T1000 (cell line): ENCODE measurements around the gene EXOC1.
A peak's percentile ranks its signal among the peaks of the same experiment; 100 is the strongest.
"Not testable (repeated sequence)": the region's sequence is repeated elsewhere in the genome, so short reads cannot be mapped to it uniquely, and the experiment has no call there.

Source experiments
- DNase-seq: peaks from one replicate; lab custom pipeline; 2025; ENCODE audit warnings: mixed read lengths; lab: John Stamatoyannopoulos, UW

Gene EXOC1

GRCh38 chr4:55853484-55854046 lies at the start of gene EXOC1:
Gene EXOC1, plus strand, starts transcription at chr4:55853648. Its CDS starts 4,676 bp downstream, at chr4:55858324.
- peak; percentile 98 for DNase-seq

DNA sequence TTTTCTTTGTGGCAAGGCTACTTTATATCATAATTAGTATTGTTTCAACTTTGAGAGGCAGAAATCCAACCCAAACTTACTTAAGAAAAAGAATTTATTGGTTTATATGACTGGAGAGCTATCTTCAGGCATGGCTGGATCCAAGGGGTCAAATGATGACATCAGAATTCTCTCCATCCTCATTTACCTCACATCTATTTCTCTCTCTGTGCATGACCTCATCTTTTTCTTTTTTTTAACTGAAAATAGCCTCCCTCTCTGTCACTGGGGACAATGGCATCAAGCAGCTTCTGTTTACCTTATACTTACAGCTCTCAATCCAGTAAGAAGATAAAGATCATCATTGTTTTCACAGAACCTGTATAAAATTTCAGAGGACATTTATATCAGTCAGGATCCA lies 45.9 kb upstream of the EXOC1 start:
- no peak for DNase-seq

DNA sequence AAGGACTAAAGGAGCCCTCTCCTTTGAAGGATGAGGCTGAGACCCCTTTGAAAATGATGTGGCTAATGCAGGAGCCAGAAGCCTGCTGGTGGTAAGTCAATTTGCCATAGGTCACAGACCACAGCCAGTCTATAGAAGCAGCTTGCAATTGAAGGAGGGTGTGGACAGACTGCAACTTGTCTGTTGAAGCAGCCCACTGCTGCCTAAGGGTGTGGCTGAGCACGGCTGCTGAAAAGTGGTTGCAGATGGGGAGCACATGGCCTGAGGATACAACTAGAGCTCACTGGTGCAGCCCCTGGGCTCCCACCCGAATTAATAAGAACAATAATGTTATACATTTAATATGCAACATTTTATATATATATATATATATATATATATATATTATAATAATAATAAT lies 45.3 kb upstream of the EXOC1 start:
- DNase-seq: no peak

GRCh38 chr4:55808632-55809031 lies 44.8 kb upstream of the EXOC1 start:
- DNase-seq: no peak

- DNase-seq: no peak
Measured at GRCh38 chr4:55817691-55818090, 35.8 kb upstream of the EXOC1 start.

GRCh38 chr4:55819634-55820033 lies 33.8 kb upstream of the EXOC1 start, which contains the start of gene EXOC1L:
Gene EXOC1L, plus strand, starts transcription at chr4:55819790. Its CDS starts 237 bp downstream, at chr4:55820027.
- DNase-seq: no peak

GRCh38 chr4:55820279-55820678 lies 33.2 kb upstream of the EXOC1 start:
- no peak for DNase-seq

GRCh38 chr4:55822329-55822728 lies 31.1 kb upstream of the EXOC1 start:
- DNase-seq: no peak

DNA sequence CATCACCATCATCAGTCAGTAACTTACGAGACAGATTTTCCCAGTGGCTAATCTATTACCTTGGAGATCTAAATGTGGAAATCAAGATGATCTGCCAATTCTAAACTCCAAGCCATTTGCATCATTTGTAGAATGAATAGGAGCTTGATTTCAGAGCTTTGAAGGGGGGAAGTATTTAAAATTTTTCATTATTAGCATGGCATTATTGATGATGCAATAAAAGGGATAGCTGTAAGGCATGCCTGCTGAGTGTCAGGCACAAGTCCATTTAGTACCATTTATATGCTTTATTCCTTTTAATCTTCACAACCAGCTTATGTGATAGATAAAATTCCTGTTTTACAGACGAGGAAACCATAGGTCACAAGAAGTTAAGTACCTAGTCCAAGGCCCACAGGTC lies 28.6 kb upstream of the EXOC1 start:
- DNase-seq: no peak

DNA sequence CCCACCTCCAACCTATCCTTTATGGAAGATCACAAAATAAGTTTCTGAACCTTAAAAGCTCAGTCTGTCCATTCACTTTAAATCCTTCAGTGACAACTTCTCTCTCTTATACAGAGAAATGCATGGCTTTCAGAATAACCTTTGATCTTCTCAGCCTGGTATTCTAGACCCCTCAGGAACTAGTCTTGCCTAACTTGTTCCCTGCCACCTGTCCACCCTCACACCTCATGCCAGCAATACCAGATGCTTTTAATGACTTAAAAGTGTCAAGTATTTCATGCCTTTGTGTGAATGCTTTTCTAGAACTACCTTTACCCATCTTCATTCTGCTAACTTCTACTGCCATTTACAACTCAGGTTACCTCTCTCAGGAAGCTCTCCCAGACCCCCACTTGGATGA lies 26.5 kb upstream of the EXOC1 start:
- no peak for DNase-seq

DNA sequence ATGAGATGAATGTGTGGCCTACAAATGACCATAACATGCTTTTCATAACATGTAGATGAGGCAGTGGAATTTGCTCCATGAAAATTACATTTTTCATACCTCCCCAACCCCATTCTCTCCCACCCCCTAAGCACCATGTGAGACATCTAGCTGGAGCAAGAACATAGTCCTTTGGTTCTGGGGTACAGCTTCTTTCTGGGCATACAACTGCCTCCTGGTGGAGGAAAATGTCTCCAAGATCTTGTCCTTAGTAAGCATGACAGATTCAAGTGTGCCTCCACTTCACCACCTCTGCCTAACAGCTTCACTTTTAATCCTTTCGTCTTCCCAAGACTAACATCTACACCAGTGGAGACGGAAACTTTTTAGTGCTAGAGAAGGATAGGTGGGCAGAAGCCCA lies 25.9 kb upstream of the EXOC1 start:
- DNase-seq: no peak

GRCh38 chr4:55830048-55830447 lies 23.4 kb upstream of the EXOC1 start:
- no peak for DNase-seq

- no peak for DNase-seq
Measured at GRCh38 chr4:55830716-55831115, 22.7 kb upstream of the EXOC1 start.

DNA sequence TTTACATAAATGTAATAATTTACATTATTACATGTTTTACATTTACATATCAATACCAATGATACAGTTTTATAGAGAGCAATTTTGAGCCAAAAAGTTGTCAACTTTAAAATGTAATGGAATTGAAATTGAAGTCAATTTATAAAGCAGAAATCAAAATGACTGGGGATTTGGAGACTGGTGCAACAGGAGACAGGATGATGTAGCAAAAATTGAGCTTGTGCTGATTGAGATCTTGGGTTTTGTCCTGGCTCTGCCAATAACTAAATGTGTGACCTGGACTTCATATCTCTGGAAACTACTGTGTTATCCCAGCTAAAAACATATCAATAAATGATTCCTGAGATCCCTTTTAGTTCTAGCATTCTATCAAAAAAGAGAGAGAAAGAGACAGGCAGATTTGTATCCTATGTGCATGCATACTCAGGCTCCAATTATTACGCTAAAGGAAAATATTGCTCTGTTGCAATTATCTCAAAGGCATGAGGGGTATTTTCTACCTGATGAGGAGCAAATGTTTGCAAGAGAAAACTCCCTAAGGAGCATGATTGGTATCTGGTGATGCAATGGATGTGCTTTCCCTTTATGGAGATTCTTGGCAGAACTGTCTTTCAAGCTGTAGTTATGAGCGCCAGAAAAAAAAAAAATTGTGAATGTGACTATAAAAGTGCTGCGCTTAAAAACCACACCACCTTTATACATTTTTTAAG lies 19.2 kb upstream of the EXOC1 start:
- no peak for DNase-seq

DNA sequence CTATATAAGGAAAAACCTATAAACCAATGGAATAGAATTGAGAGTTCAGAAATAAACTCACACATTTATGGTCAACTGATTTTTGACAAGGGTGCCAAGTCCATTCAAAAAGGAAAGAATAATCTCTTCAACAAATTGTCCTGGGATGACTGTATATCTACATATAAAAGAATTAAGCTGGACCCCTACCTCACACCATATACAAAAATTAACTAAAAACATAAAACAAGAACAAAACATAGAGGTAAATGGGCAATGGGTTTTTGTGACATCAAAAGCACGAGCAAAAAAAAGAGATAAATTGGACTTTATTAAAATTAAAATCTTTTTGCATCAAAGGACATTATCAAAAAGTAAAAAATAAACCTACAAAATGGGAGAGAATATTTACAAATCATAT lies 15.5 kb upstream of the EXOC1 start:
- DNase-seq: no peak

GRCh38 chr4:55838356-55838755 lies 15.1 kb upstream of the EXOC1 start:
- no peak for DNase-seq

DNA sequence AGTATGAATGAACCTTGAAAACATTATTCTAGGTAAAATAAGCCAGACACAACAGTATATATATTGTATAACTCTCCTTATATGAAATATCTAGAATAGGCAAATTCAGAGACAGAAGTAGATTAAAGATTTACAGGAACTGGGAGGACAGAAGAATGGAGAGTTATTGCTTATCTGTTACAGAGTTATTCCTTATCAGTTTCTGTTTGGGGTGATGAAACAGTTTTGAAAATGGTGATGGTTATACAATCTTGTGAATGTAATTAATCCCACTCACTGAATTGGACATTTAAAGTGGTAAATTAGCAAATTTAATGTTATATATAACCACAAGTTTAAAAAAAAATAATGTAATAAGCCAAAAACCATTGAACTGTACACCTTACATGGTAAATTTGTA lies 14.5 kb upstream of the EXOC1 start:
- DNase-seq: no peak

DNA sequence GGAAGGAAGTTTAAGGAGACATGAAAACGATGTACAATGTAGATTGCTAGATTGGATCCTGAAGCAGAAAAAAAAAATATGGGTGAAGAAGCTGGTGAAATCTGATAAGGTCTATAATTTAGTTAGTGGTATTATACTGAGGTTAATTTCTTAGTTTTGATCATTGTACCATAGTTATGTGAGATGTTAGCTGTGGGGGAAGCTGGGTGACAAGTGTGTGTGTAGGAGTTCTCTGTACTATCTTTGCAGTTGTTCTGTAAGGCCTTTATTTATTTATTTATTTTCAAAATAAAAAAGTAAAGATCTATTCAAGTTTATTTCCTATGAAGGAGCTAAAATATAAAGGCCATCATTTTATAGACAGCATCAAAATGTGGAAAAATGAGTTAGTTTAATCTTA lies 12.5 kb upstream of the EXOC1 start:
- no peak for DNase-seq

GRCh38 chr4:55841373-55842239 lies 11.8 kb upstream of the EXOC1 start:
- DNase-seq: not testable (repeated sequence)

- not testable (repeated sequence) for DNase-seq
Measured at GRCh38 chr4:55842312-55842711, 11.1 kb upstream of the EXOC1 start.

- DNase-seq: no peak
Measured at GRCh38 chr4:55849724-55850123, 3.7 kb upstream of the EXOC1 start.

- DNase-seq: no peak
Measured at GRCh38 chr4:55851885-55852284, 1.6 kb upstream of the EXOC1 start.

GRCh38 chr4:55854129-55854528 lies 681 bp downstream of the EXOC1 start:
- DNase-seq: no peak
